NCI-H2196 treated with DMSO at 0.1 percent for 48 hours (cell line): ENCODE results near the gene OR14I1.
"Not testable (repeated sequence)": the region's sequence is repeated elsewhere in the genome, so short reads cannot be mapped to it uniquely, and the experiment has no call there.

Experiments used
- DNase-seq: peaks from one replicate; lab custom pipeline; 2025; ENCODE audit not compliant: unreplicated experiment; lab: John Stamatoyannopoulos, UW

Gene OR14I1

DNA sequence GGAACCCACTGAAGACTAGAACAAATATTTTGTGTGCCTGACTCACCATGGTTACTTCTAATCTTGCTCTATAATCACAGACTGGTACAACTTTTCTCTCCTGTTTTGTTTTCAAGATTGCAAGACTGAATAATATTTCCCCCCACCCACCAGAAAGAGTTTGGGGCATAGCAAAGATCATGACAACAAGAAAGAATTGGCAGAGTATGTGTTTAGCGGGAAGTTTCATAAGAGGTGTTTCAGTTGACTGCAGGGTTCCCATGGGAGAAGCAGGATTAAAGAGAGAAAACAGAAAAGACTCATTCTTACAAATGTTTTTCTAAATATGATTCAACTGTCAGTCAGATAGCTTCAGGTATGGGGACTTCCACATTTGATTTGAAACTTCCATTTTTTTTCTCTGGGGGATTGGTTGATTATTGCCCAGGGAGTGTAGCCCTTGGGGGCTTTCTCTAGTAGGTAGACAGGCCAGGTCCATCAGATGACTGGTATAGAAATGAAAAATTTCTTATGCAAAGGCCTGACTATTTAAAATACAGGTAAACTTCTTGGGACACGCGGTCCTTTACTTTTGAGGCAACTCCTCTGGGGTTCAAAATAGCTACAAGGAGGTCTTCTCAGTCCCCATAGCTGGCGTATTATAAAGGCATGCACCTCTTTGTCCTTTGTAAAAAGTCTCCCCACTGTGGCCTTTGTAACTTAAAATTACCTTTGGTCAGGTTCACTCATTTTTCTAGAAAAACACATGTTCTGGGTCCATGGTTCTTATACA is 13.9 kb downstream of the OR14I1 start:
- no peak for DNase-seq

DNA sequence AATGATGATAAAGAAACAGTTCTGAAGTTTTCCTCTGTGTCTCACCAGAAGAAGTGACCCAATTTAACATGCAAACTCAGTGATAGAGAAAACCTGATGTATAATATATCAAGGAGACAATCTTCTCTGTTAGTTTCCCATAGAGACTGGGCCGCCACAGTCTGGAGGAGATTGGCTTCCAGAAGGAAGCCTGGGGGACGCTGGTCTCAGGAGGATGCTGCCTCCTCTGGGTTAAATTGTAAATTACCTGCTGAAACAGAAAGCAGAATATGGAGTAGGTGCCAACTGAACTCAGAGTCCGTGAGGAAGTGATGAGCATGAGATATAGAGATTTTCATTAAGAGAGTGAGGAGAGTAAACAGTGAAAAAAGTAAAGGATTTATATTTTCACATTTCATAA is 15.8 kb downstream of the OR14I1 start:
- no peak for DNase-seq

DNA sequence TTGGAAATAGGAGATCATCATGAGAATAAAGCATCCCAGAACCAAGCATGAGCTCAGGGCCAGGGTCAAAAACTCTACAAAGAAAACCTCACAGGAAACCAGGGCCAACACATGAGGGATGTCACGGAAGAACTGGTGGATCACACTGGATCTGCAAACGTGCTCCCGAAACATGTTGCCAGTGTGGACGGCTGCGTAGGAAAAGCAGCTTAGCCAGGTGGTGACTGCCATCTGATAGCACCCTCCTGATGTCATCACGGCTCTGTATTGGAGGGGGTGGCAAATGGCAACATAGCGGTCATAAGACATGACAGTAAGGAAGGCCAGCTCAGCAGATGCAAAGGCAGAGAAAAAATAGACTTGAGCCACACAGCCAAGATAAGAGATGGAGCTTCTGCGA is 20.9 kb downstream of the OR14I1 start:
- no peak for DNase-seq

- DNase-seq, result no peak
These were observed 32.6 kb downstream of the OR14I1 start for GRCh38 chr1:248670003-248670402.

GRCh38 chr1:248663453-248664328 is 38.9 kb downstream of the OR14I1 start:
- not testable (repeated sequence) for DNase-seq

DNA sequence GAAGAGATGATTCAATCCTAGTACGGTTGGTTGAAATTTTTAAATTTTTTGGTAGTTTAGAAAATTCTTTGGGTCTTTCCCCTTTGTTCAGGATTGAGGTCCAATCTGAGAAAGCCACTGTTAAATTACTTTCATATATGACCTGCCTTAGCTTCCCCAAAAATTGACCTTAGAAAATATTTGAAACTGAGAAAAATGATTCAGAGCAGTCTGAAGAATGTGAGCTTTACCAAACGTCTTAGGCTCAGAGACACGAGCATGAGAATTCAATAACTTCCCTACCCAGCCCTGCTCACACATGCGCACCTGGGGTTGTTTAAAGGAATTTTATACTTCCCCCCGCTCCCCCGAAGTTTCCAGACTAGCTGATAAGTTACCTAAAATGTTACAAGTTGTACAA is 45.8 kb downstream of the OR14I1 start:
- not testable (repeated sequence) for DNase-seq

DNA sequence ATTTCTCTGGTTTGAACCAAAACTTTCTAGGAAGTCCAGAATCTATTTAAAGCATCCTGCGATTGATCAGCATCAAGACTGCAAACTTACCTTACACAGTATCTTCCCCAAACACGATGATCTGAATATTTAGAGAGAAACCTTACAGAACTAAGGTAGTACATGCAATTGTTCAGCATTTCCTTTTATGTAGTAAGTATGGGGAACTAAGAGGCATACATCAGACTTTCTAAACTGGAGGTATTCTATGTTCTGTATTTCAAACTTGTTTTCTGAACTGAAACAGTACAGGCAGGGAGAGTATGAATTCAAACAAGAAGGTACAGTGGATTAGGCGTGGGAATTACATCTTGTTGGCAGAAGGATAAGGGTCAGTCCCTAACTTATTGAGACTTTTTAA is 47.2 kb downstream of the OR14I1 start, which contains the start of gene OR2T27:
Gene OR2T27 (minus strand): TSS at position 175 of the 400 bp plus-strand sequence. CDS start 4,644 bp downstream, outside the sequence.
- not testable (repeated sequence) for DNase-seq
